GM12878 (cell line): ENCODE data around the gene UBE2D4. TPM values are rescaled to one million over a fixed set of nuclear protein-coding genes. Genes with fewer than 3 reads are reported as not detected.

Experiments
- ATAC-seq: fragments of 200-7000 bp; cut with Tn5 transposase; 3 replicates; pipeline ENCODE4 v1.9.1; 2020; ENCODE audit warnings: mild to moderate bottlenecking, moderate library complexity
- BruUV-seq: library from RNA; stranded (reverse); fragments of 400-500 nt; replicated peaks from 2 replicates; lab custom pipeline; 2021; lab: Mats Ljungman, UMichigan
- CTCF ChIA-PET: fragments of 300-600 bp; sonication (Branson Sonifier 250); formaldehyde crosslinking; extraction: SDS; loops from one replicate; lab custom pipeline; 2021; ENCODE audit warnings: inconsistent platforms; lab: Yijun Ruan, JAX
- POLR2A ChIA-PET: fragments of 350-600 bp; formaldehyde crosslinking; extraction: SDS; loops from one replicate; lab custom pipeline; 2021; ENCODE audit warnings: inconsistent platforms; lab: Charles Lee
- RAD21 ChIA-PET: fragments of 300-600 bp; sonication (Branson Sonifier 250); formaldehyde crosslinking; loops from one replicate; lab custom pipeline; 2023; ENCODE audit warnings: antibody characterized with exemption; ENCODE audit not compliant: unreplicated experiment; lab: Charles Lee
- SMC1A ChIA-PET: fragments of 300-600 bp; sonication (Branson Sonifier 250); formaldehyde crosslinking; loops from one replicate; lab custom pipeline; 2023; ENCODE audit not compliant: unreplicated experiment, uncharacterized antibody; lab: Charles Lee
- DNase-seq: peaks from one replicate; pipeline ENCODE4 v3.0.0-alpha.2; 2011; ENCODE audit warnings: low read depth, low spot score
- FAIRE-seq: peaks from 3 replicates; lab custom pipeline; 2011; peaks lifted over from hg19 to GRCh38; lab: Jason Lieb, UNC
- H2AFZ ChIP-seq: 2 replicates; pipeline ENCODE4 v1.6.0; 2011; ENCODE audit warnings: low read depth, low read length, control low read depth; ENCODE audit not compliant: control insufficient read depth
- H3K27ac ChIP-seq: 2 replicates; pipeline ENCODE4 v1.5.1; 2011; ENCODE audit warnings: control low read depth; ENCODE audit not compliant: control insufficient read depth, insufficient read depth
- H3K27me3 ChIP-seq, 2 experiments: replicated peaks in 1 of 2; 2 replicates each; pipeline versions ENCODE4 v1.6.0 to v1.6.1; 2011; ENCODE audit warnings: low read length in 1 of 2; ENCODE audit not compliant: control insufficient read depth in 2 of 2, insufficient read depth in 2 of 2
- H3K36me3 ChIP-seq, 2 experiments: 2 replicates each; pipeline ENCODE4 v1.5.1; 2011; ENCODE audit warnings: low read length in 1 of 2; ENCODE audit not compliant: control insufficient read depth in 2 of 2, insufficient read depth in 2 of 2
- H3K4me1 ChIP-seq: 2 replicates; pipeline ENCODE4 v1.6.1; 2011; ENCODE audit warnings: mild to moderate bottlenecking, low read length, moderate library complexity, mixed read lengths; ENCODE audit not compliant: control insufficient read depth, insufficient read depth
- H3K4me2 ChIP-seq: 2 replicates; pipeline ENCODE4 v1.6.0; 2011; ENCODE audit warnings: control low read depth; ENCODE audit not compliant: control insufficient read depth, insufficient read depth
- H3K4me3 ChIP-seq: fragments of 200-600 bp; sonication (generic); 2 replicates; pipeline ENCODE4 v1.5.1; 2016
- H3K79me2 ChIP-seq: 2 replicates; pipeline ENCODE4 v1.6.0; 2011; ENCODE audit warnings: low read length; ENCODE audit not compliant: control insufficient read depth, insufficient read depth
- H3K9ac ChIP-seq: 2 replicates; pipeline ENCODE4 v1.8.0; 2011; ENCODE audit warnings: low read length, control low read depth, mixed read lengths; ENCODE audit not compliant: control insufficient read depth, insufficient read depth
- H3K9me3 ChIP-seq: replicated peaks from 3 replicates; pipeline ENCODE4 v1.5.1; 2011; ENCODE audit warnings: mild to moderate bottlenecking, low read length; ENCODE audit not compliant: control insufficient read depth, insufficient read depth
- H4K20me1 ChIP-seq: 2 replicates; pipeline ENCODE4 v1.6.0; 2011; ENCODE audit not compliant: control insufficient read depth, insufficient read depth
- LARP7 ChIP-seq: fragments of 450-650 bp; IDR thresholded peaks from 2 replicates; pipeline ENCODE4 v1.6.1; 2017; ENCODE audit warnings: mild to moderate bottlenecking
- NR2F1 ChIP-seq: fragments of 450-650 bp; conservative IDR thresholded peaks from 2 replicates; pipeline ENCODE4 v1.6.1; 2017; ENCODE audit warnings: mild to moderate bottlenecking
- POLR2AphosphoS2 ChIP-seq: IDR thresholded peaks from 2 replicates; pipeline ENCODE4 v1.6.1; 2011; ENCODE audit warnings: low read depth, mild to moderate bottlenecking, low read length, improper control_type of control experiment, moderate library complexity
- POLR2AphosphoS5 ChIP-seq: IDR thresholded peaks from 2 replicates; pipeline ENCODE4 v1.6.1; 2011; ENCODE audit warnings: mild to moderate bottlenecking, low read length, inconsistent platforms
- RBBP5 ChIP-seq: fragments of 200-600 bp; sonication (generic); conservative IDR thresholded peaks from 2 replicates; pipeline ENCODE4 v1.6.1; 2016
- ZBTB33 ChIP-seq: fragments of 450-650 bp; IDR thresholded peaks from 2 replicates; pipeline ENCODE4 v1.6.1; 2017; ENCODE audit warnings: mild to moderate bottlenecking
- ZNF217 ChIP-seq: fragments of 450-650 bp; IDR thresholded peaks from 2 replicates; pipeline ENCODE4 v1.6.1; 2017; ENCODE audit warnings: antibody characterized with exemption, mild to moderate bottlenecking
- ZSCAN29 ChIP-seq: fragments of 450-650 bp; IDR thresholded peaks from 2 replicates; pipeline ENCODE4 v1.6.1; 2017; ENCODE audit warnings: mild to moderate bottlenecking, moderate library complexity
- WGBS: methylation state at CpG from one replicate; pipeline ENCODE4 v1.1.6; 2016; ENCODE audit warnings: low lambda C conversion rate; ENCODE audit not compliant: insufficient replicate concordance, insufficient coverage; ENCODE audit errors: missing lambda C conversion rate; 5-methylcytosine and 5-hydroxymethylcytosine counted together
- in situ Hi-C: fragments of 300-500 bp; cut with MboI; formaldehyde crosslinking; loops from 9 replicates; pipeline ENCODE4 v1.14.3; 2018; ENCODE audit warnings: mixed read lengths
- intact Hi-C: fragments of 100-400 bp; cut with micrococcal nuclease; formaldehyde crosslinking; loops from one replicate; pipeline ENCODE4 v1.14.2; 2022; ENCODE audit not compliant: unreplicated experiment
- polyA plus RNA-seq, 11 experiments: library from polyadenylated mRNA; depleted of rRNA in 4 of 11; unstranded in 6 of 11; stranded (reverse) in 5 of 11; fragments of >200 nt; fragmentation: Nextera tagmentation in 4 of 11; fragmentation: Illumina TruSeq in 1 of 11; extraction: Ambion mirVana in 4 of 11; extraction: Trizol in 1 of 11; gene quantifications; 1 replicate in 1 of 11; 2 replicates in 10 of 11; pipeline versions ENCODE4 v1.2.1 to v1.2.3, GENCODE V29; 2011 to 2016; ENCODE audit warnings: inconsistent platforms in 2 of 11, missing spikeins in 2 of 11, low read depth in 1 of 11
- total RNA-seq, 4 experiments: library from RNA; depleted of rRNA in 3 of 4; stranded (reverse); fragments of >200 nt in 3 of 4; fragmentation: Illumina TruSeq in 1 of 4; extraction: Trizol in 1 of 4; gene quantifications; 2 replicates each; pipeline versions ENCODE4 v1.2.1 to v1.2.3, GENCODE V29; 2013 to 2021

Gene UBE2D4
- total and polyA plus RNA-seq, 10 of the 15 experiments (the other 5 are each of a cell fraction or from before 2014, with no cell fraction given): 3.5 to 16.6 (median 10.3) TPM

- H3K9ac ChIP-seq: no peak overlapping the region
- H2AFZ ChIP-seq: no peak overlapping the region
- H3K4me1 ChIP-seq: no peaks in the 10 kb centered on the region
- in situ Hi-C loops: no loop called here
- no peaks in the 10 kb centered on the region for H3K27me3 ChIP-seq
- ChIA-PET CTCF (interaction anchor here (0.8 to 2.7 kb wide), 2 partner anchors 11 to 37 kb away, joined by 3 to 9 read pairs; no protein-coding TSS in a partner anchor), POLR2A (no interaction called here), SMC1A (interaction anchor here (1.3 kb wide), 1 partner anchor 52 kb away, joined by 3 read pairs; no protein-coding TSS in a partner anchor), RAD21 (no interaction called here)
- H3K4me2 ChIP-seq: no peak overlapping the region
- H3K9me3 ChIP-seq: no peaks in the 10 kb centered on the region
- H3K4me3 ChIP-seq: no peak overlapping the region
- FAIRE-seq (no peak), DNase-seq (peak; percentile 4), ATAC-seq (peak; percentile 50)
- no peaks in the 10 kb centered on the region for H3K79me2 ChIP-seq
- WGBS: 12% methylated on average over 4 of the region's 4 CpGs
- no peak for TF ChIP-seq RBBP5
- TF ChIP-seq POLR2AphosphoS5: no peak
- TF ChIP-seq ZSCAN29: no peak
- no peak for TF ChIP-seq ZBTB33
- TF ChIP-seq NR2F1: no peak
- no peak for TF ChIP-seq POLR2AphosphoS2
- TF ChIP-seq ZNF217: no peak
- TF ChIP-seq LARP7: no peak
- H3K27ac ChIP-seq: no peak overlapping the region
- no peaks in the 10 kb centered on the region; a peak in 1 of 4 replicates for H3K36me3 ChIP-seq
- no peaks in the 10 kb centered on the region for H4K20me1 ChIP-seq
- BruUV-seq: no TSS peak
- intact Hi-C loops: no loop called here
These were observed 18.1 kb downstream of the UBE2D4 start for GRCh38 chr7:43944286-43944685.
